COLO829 (cell line): ENCODE measurements around the gene ATF7IP2.
A peak's percentile ranks its signal among the peaks of the same experiment; 100 is the strongest.
"Not testable (repeated sequence)": the region's sequence is repeated elsewhere in the genome, so short reads cannot be mapped to it uniquely, and the experiment has no call there.

Source experiments
- DNase-seq: peaks from one replicate; pipeline ENCODE4 v3.0.0; 2012; ENCODE audit warnings: low spot score

Gene ATF7IP2, protein sequence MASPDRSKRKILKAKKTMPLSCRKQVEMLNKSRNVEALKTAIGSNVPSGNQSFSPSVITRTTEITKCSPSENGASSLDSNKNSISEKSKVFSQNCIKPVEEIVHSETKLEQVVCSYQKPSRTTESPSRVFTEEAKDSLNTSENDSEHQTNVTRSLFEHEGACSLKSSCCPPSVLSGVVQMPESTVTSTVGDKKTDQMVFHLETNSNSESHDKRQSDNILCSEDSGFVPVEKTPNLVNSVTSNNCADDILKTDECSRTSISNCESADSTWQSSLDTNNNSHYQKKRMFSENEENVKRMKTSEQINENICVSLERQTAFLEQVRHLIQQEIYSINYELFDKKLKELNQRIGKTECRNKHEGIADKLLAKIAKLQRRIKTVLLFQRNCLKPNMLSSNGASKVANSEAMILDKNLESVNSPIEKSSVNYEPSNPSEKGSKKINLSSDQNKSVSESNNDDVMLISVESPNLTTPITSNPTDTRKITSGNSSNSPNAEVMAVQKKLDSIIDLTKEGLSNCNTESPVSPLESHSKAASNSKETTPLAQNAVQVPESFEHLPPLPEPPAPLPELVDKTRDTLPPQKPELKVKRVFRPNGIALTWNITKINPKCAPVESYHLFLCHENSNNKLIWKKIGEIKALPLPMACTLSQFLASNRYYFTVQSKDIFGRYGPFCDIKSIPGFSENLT

DNA sequence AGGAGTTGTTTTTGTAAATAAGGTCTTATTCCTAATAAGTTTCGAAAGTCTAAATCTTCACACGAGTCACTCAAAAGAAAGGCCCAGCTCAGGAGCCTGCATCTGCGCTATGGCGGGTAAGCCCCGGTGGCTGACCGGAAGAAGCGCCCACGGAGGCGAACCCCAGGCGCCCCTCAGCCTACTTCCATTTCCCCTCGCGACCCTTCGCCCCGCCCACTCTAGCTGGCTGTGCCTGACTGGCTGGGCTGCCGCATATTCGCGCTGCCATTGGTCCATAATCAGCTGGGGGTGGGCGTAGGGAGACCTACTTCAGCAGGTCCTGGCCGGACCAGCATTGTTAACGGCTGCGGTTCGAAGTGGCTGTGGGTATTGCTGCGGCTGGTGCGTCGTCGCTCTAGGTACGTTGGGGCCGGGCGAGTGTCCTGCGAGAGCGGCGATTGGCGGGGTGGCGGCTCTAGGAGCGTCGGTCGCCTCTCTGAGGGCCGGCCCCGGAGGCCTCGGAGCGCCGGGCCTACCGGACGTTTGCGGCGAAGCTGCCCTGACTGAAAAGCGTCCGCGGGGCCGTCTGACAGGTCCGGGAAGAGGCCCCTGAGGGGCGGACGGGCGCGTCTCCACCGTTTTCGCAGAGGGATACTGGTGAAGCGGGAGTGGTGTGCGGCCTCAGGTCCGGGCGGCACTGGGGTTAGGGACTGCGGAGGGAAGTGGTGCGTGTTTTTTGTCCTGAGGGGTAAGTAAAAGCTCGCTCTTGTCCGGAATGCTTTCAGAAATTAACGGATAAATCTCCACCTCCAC lies at the start of gene ATF7IP2:
Gene ATF7IP2 (plus strand): TSS at position 337 of the 792 bp plus-strand sequence. CDS start 44,560 bp downstream, outside the sequence.
- peak; percentile 52 for DNase-seq

DNA sequence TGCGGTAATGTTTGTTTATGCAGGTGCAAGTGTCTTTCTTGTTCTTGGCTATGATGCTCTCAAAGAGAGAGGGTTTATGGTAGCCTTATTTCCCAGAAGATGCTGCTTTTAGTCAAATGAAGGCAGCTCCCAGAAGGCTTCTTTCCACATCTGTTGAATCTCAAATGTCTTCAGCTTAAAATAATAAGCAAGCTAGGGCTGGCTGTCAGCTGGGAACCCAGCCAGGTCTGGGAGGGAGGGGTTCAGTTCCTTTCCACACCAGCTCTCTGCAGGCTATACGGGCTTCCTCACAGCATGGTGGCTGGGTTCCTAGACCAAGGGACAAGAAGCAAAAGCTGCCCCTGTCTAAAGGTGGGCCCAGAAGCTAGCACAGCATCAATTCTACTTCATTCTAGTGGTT lies 47.4 kb upstream of the ATF7IP2 start:
- no peak for DNase-seq

DNA sequence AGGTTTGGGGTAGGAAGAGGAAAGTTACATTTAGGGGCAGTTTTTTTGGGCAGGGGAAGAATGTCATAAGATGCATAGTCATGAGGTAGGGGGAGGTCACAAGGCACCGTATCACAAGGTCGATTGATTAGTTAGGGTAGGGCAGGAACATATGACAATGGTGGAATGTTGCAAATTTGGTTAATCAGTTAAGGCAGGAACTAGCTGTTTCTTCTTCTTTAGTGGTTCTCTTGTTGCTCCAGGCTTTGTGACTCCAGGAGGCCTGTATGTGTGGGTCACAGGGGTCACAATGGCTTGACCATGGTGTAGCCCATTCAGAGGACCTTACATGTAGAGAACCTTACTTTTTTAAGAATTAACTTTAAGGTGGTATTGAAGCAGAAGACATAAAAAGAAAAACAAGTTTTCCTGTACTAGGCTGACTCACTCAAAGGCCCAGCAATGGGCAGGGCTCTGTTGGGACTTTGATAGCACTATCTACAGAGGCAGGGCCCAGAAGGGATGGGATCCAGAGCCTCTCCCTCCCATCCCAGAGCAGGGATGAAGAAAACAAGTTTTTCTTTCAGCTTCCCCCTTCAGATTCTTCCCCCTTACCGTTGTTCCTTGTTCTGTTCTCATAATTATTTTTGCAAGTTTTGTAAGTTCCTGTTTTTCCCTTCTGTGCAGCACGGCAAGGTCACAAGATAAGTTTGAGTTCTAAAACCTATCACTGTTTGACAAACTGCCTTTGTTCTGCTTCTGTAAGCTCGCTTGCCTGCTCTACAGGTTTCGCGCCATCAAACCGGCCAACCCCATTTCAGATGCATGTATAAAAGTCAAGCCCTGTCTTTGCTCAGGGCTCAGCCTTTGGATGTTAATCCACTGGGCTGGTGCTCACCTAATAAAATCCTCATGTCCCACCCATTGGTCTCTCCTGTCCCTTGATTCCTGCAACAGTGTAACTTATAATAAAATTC lies 45.8 kb upstream of the ATF7IP2 start:
- DNase-seq: no peak

DNA sequence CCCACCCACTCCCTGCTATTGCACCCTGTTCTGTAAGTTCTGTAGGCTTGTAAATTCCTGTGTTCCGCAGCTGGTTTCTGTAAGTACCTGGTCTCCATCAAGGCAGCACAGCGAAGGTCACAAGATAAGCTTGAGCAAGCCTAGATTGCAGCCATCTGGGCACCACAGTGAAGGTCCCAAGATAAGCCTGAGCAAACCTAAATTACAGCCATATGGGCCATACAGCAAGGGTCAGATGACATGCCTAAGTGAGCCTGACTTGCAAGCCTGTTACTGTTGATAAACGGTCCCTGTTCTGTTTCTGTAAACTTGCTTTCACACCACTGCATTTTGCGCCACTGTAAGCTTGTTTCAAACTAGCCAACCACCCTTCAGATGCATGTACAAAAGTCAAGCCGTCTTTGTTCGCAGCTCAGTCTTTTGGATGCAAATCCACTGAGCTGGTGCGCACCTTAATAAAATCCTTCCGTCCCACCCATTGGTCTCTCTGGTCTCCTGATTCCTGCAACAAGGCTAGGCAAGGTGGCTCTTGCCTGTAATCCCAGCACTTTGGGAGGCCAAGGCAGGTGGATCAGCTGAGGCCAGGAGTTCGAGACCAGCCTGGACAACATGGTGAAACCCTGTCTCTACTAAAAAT lies 42.6 kb upstream of the ATF7IP2 start:
- DNase-seq: no peak

DNA sequence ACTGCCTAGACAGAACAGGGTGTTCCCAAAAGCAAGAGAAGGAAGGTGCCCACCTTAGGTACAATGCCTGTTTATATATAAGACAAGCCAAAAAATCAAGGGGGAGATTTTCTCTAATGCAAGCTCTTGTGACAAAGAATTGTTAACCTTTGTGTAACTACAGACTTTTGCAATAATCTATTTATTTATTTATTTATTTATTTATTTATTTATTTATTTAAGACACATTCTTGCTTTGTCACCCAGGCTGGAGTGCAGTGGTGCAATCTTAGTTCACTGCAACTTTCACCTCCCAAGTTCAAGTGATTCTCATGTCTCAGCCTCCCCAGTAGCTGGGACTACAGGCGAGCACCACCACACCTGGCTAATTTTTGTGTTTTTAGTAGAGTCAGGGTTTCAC lies 41.2 kb upstream of the ATF7IP2 start:
- DNase-seq: not testable (repeated sequence)

DNA sequence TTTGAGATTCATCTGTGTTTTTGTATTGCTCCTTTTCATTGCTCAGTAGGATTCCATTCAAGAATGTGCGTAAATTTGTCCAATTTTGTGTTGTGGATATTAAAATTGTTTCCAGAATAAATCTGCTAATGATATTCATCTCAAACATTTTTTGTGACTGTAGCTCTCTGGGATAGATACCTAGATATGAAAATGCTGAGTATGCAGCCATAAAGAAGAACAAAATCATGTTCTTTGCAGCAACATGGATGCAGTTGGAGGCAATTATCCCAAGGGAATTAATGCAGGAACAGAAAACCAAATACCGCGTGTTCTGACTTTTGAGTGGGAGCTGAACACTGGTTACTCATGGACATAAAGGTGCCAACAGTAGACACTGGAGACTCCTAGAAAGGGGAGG lies 40.2 kb upstream of the ATF7IP2 start:
- DNase-seq: no peak

DNA sequence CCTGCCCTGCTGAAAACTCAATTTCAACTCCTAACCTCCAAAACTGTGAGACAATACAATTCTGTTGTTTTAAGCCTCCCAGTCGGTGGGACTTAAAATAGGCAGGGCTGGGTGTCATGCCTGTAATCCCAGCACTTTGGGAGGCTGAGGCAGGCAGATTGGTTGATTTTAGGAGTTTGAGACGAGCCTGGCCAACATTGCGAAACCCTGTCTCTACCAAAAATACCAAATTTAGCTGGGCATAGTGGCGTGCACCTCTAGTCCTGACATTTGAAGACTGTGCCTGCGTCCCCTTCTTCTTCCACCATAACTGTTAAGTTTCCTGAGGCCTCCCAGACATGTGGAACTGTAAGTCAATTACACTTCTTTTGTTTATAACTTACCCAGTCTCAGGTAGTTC lies 36.0 kb upstream of the ATF7IP2 start:
- DNase-seq: no peak

DNA sequence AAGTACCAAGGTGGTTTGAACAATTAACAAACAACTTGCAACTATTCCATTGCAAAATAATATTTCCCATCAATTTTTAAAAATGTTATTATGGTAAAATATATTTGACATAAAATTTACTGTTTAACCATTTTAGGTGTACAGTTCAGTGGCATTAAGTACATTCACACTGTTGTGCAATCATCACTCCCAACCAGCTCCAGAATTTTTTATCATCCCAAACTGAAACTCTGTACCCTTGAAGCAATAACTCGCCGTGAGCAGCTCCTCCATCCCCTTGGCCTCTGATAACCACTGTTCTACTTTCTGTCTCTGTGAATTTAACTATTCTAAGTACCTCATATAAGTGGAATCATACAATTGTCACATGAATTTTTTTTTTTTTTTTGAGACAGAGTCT lies 33.6 kb upstream of the ATF7IP2 start:
- DNase-seq: no peak

DNA sequence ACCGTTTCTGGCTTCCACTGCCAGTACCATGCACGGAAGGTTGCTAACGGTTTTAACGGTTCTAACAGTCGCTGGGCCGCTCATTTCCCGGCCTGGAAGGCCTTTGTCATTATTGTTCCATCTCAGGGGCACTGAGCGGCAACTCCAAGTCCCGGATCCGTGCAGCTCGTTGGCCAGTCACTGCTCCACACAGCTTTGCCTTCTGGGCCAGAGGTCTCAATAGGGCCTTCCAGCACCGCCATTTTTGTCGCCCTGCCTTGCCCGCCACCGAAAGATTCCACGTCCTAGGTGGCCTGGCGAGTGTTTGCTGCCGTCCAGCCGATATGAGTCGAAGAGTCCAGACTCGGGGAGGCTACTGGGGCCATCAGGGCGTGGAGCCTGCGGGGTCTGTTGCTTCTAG lies 30.3 kb upstream of the ATF7IP2 start:
- no peak for DNase-seq

DNA sequence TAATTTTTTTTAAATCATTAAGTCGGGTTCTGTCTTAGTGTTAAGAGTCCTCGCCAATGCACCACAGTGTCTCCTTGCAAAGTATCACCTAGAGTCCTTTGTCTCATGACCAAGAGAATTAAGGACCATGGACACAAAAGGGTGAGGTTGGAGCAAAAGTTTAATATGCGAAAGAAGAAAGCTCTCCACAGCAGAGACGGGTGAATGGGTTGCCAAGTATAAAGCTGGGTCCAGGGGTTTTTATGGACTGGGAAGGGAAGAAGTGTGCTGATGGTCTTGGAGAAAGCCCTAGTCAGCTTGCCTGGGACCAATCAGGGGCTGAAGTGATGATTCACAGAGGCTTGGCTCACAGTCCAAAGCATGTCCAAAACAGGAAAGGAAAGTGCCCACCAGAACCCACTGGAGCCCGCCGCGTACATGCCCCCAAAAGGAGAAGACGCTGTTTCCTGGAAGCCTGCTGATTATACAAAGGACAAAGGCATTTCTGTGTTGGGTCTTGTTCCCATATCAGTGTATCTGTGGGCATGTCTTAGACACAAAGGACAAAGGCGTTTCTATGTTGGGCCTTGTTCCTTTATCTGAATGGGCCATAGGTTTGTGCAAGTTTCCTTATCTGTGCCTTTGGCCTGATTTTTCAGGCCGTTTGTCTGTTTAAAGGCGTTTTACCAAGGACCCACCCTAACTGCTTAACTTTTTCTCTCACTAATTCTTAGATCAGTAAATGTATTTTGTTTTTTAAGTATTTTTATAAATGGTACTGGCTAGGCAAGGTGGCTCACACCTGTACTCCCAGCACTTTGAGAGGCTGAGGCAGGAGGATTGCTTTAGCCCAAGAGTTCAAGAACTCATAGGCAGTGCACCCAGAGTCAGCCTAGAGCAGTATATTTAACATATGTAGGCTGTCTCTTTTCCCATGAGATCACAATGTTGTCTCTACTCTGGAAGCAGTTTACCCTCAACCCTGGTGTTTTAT lies 28.7 kb upstream of the ATF7IP2 start:
- DNase-seq: peak; percentile 61

DNA sequence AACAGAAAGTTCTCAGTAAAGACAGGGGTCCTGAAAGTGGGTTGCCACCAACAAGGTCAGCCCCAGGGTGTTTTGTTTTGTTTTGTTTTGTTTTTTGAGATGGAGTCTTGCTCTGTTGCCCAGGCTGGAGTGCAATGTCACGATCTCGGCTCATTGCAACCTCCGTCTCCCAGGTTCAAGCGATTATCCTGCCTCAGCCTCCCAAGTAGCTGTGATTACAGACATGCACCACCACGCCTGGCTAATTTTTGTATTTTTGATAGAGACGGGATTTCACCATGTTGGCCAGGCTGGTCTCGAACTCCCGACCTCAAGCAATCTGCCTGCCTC lies 24.1 kb upstream of the ATF7IP2 start:
- DNase-seq: not testable (repeated sequence)

DNA sequence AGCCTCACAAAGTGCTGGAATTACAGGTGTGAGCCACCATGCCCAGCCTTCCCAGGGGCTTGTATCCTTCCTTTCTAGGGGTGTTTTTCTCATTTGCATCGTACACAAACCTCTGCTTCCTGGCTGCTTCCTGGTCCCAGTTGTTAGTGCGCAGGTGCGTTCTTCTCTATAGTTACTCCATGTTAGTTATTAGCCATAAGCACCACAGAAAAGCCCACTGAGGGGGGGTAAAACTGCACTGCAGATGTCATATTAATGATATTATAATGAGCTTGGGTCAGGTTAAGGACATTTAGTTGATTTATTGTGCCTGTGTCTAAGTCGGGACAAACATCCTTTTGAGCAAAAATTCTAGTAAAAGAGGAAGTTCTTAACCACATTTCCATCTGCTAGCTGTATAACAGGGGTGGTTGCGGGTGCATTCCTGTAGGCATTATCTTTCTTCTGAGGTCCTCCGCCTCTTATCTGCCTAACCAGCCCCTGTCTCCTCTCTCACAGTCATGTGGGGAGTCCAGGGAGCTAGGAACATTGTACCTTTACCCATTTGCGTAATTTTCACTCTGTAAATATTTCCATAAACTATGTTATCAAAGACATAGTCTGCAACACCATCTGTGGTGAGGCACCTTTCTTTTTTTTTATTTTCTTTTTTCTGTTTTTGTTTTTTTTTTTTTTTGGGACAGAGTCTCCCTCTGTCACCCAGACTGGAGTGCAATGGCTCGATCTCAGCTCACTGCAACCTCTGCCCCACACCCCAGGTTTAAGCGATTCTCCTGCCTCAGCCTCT lies 23.6 kb upstream of the ATF7IP2 start:
- no peak for DNase-seq

DNA sequence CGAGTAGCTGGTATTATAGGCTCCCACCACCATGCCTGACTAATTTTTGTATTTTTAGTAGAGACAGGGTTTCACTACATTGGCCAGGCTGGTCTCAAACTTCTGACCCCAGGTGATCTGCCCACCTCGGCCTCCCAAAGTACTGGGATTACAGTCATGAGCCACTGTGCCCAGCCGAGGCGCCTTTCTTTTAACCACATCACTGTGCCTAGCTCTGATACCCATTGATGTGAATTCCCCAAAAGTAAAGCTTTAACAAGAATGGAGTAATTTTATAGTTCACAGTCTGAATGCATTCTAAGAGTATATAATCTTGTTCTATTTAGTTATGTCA lies 23.0 kb upstream of the ATF7IP2 start:
- not testable (repeated sequence) for DNase-seq

DNA sequence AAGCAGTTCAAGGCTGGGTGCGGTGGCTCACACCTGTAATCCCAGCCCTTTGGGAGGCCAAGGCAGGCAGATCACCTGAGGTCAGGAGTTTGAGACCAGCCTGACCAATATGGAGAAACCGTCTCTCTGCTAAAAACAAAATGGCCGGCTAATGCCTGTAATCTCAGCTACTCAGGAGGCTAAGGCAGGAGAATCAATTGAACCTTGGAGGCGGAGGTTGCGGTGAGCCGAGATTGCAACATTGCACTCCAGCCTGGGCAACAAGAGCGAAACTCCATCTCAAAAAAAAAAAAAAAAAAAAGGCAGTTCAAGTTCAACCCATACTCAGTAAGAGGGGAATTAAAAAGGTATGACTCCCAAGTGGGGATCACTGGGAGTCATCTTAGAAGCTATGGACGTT lies 19.2 kb upstream of the ATF7IP2 start:
- not testable (repeated sequence) for DNase-seq

DNA sequence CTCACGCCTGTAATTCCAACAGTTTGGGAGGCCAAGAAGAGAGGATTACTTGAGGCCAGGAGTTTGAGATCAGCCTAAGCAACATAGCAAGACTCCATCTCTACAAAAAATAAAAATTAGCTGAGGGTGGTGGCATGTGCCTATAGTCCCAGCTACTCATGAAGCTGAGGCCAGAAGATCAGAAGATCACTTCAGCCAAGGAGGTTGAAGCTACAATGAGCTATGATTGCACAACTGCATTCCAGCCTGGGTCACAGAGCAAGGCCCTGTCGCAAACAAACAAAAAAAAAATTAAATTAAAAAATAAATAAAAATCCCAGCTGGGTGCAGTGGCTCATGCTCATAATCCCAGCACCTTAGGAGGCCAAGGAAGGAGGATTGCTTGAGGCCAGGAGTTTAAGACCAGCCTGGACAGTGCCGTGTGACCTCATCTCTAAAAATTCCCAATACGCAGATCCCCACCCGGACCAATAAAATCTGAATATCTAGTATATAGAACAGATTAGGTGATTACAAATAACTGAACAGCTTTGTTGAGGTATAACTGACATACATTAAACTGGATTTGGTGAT lies 18.2 kb upstream of the ATF7IP2 start:
- no peak for DNase-seq

DNA sequence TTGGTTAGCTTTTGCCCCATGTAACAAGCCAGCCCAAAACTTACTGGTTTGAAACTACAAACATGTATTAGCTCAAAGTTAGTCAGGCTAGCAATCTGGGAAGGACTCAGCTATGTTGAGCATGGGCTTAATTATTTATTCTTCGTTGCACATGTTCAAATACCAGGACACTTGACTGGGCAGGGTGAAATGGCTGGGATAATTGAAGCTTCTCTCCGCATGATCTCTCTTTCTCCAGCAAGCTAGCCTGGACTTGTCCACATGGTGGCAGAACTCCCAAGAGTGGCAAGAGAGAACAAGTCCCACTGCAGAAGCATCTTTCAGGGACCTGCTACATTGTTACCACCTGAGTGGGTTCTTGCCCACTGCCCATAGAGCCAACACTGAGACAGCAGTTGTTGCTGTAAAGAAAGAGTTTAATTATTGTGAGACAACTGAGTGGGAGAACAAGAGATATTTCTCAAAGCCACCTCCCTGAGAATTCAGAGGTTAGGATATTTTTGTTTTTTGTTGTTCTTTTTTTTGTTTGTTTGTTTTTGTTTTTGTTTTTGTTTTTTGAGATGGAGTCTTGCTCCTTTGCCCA lies 16.8 kb upstream of the ATF7IP2 start:
- DNase-seq: no peak

DNA sequence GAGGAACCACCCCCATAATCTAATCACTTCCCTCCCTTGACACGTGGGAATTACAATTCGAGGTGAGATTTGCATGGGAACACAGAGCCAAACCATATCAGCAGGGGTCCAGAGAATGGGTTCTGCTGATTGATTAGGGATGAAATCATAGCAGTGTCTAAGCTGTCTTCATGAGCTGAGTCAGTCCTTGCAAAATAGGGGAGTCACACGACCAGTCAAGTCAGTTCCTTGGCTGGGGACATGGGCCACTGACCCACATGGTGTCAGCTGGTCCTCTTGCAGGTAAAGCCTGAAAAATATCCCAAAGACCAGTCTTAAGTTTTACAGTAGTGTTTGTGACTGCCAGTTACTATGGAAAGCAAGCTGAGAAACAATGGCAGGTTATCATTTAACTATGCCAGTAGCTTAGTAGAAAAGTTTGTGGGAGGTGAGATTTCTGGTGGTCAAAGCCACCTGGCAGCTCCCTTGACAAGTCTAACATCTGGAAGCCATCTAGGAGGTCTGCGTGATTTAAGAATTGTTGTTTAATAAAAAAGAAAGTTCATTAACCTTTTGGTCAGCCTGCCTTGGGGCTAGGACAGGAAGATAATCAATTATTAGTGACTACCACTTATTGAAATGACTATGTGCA lies 15.7 kb upstream of the ATF7IP2 start:
- DNase-seq: no peak

DNA sequence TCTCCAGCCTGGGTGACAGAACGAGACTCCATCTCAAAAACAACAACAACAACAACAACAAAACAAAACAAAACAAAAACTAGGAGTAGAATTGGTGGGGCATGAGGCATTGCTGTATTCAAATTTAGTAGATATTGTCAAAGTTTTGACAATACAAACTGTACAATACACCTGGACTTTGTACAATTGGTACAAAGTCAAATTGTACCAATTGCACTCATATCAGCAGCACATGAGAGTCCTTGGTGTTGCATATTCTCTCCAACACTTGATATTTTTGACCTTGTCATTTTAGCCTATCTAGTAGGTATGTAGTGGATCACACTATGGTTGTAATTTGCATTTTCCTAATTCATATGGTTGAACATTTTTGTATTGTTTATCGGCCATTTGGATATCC lies 14.3 kb upstream of the ATF7IP2 start:
- no peak for DNase-seq
